Measurements from ENCODE around the gene CPNE2. TPM values are rescaled to one million over a fixed set of nuclear protein-coding genes. Genes with fewer than 3 reads are reported as not detected.

The CPNE2 gene
- total RNA-seq, 4 donors from 2014 or later = 12.5 to 18.9 (median 14.9) TPM

GRCh38 chr16:57071831-57072582 is 20.4 kb upstream of the CPNE2 start:
- no peak for TF ChIP-seq POLR2A (IDR thresholded peaks at IDR 0.05)
- TF ChIP-seq, protein P1, sequence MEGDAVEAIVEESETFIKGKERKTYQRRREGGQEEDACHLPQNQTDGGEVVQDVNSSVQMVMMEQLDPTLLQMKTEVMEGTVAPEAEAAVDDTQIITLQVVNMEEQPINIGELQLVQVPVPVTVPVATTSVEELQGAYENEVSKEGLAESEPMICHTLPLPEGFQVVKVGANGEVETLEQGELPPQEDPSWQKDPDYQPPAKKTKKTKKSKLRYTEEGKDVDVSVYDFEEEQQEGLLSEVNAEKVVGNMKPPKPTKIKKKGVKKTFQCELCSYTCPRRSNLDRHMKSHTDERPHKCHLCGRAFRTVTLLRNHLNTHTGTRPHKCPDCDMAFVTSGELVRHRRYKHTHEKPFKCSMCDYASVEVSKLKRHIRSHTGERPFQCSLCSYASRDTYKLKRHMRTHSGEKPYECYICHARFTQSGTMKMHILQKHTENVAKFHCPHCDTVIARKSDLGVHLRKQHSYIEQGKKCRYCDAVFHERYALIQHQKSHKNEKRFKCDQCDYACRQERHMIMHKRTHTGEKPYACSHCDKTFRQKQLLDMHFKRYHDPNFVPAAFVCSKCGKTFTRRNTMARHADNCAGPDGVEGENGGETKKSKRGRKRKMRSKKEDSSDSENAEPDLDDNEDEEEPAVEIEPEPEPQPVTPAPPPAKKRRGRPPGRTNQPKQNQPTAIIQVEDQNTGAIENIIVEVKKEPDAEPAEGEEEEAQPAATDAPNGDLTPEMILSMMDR (IDR thresholded peaks at IDR 0.05) = no peak
- intact Hi-C loops (cut with DNase I; ENCODE audit: low total_unique reads) = no loop called here
- DNase-seq (ENCODE audit: low spot score in 2 of 2) = no peak
- H3K4me3 ChIP-seq (ENCODE audit: low read depth, poor library complexity, severe bottlenecking) = no peak overlapping the region
- 83% methylated on average over 3 of the region's 3 CpGs for WGBS, 2 donors

DNA sequence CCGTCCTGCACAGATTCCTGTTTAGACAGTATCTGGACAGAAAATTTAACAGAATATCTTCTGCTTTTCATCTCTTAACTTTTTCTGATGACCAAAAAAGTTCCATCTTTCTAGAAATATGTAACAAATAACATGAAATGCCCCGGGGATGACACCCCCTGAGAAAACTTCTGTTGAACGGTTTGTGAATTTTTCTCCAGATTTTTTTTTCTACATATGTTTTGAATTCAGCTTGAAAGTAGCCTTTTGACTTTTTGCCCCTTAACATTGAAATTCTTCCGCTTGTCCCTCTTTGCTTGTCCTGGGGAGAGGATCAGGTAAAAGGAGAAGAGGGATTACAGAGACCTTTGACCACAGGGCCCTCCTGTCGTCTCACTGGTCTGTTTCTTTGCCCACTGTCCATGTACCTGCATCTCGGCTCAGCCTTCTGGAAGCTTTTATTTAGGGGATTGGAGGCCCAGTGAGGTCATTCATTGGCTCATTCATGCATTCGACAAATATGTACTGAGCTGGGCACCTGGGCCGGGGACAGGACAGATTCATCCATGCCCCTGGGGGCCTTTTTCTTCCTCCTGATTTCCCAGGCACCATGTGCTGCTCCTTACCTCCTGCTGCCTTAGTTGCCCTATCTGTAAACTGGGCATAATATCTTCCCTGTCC is 19.6 kb upstream of the CPNE2 start:
- no peak for DNase-seq (ENCODE audit: low spot score in 2 of 2)
- intact Hi-C loops (cut with DNase I; ENCODE audit: low total_unique reads) = no loop called here
- TF ChIP-seq POLR2A (IDR thresholded peaks at IDR 0.05) = no peak
- TF ChIP-seq, protein P1 (IDR thresholded peaks at IDR 0.05) = no peak
- H3K4me3 ChIP-seq (ENCODE audit: low read depth, poor library complexity, severe bottlenecking) = no peak overlapping the region
- 66 to 67% methylated on average over 8 of the region's 8 CpGs for WGBS, 2 donors

DNA sequence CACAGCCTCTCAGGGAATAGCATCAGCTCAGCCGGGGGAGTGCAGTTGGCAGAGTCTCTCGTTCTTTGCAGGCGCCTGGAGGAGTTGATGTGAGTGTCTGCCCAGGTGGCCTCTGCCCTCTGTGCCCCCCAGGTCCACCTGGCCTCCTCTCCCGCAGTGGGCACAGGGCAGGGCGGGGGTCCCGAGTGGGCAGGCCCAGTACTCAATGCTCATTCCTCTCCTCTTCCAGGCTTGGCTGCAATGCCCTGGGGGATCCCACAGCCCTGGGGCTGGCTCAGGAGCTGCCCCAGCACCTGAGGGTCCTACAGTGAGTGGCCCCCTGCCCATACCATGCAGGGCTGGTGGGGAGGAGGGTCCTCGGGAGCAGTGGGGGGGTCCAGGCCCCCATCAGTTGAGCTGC is 14.7 kb upstream of the CPNE2 start:
- 78 to 91% methylated on average over 7 of the region's 7 CpGs for WGBS, 2 donors
- TF ChIP-seq, protein P1 (IDR thresholded peaks at IDR 0.05) = no peak
- TF ChIP-seq POLR2A (IDR thresholded peaks at IDR 0.05) = no peak
- no peak overlapping the region for H3K4me3 ChIP-seq (ENCODE audit: low read depth, poor library complexity, severe bottlenecking)
- intact Hi-C loops (cut with DNase I; ENCODE audit: low total_unique reads) = loop anchor here (5.0 kb wide), 1 partner anchor 1335 kb away; no protein-coding TSS in a partner anchor
- DNase-seq (ENCODE audit: low spot score in 2 of 2) = no peak

- DNase-seq (ENCODE audit: low spot score in 2 of 2) = no peak
- intact Hi-C loops (cut with DNase I; ENCODE audit: low total_unique reads) = loop anchor here (10.0 kb wide), 1 partner anchor 343 kb away; no protein-coding TSS in a partner anchor
- H3K4me3 ChIP-seq (ENCODE audit: low read depth, poor library complexity, severe bottlenecking) = no peak overlapping the region
- TF ChIP-seq POLR2A (IDR thresholded peaks at IDR 0.05) = no peak
- TF ChIP-seq, protein P1 (IDR thresholded peaks at IDR 0.05) = no peak
These were observed 10.6 kb upstream of the CPNE2 start for GRCh38 chr16:57081744-57082143.

GRCh38 chr16:57082664-57083063 is 9.7 kb upstream of the CPNE2 start:
- no peak for TF ChIP-seq POLR2A (IDR thresholded peaks at IDR 0.05)
- TF ChIP-seq, protein P1 (IDR thresholded peaks at IDR 0.05) = no peak
- DNase-seq (ENCODE audit: low spot score in 2 of 2) = no peak
- H3K4me3 ChIP-seq (ENCODE audit: low read depth, poor library complexity, severe bottlenecking) = no peak overlapping the region
- intact Hi-C loops (cut with DNase I; ENCODE audit: low total_unique reads) = loop anchor here (10.0 kb wide), 1 partner anchor 342 kb away; no protein-coding TSS in a partner anchor
- 87 to 95% methylated on average over 6 of the region's 6 CpGs for WGBS, 2 donors

Measured in lower leg skin (tissue), 4 donors.